Loucy (cell line): ENCODE data around the gene KRT33B.

Experiments
- H2AFZ ChIP-seq: fragments of 200-600 bp; sonication (generic); 2 replicates; pipeline ENCODE4 v1.6.0; 2016; ENCODE audit warnings: antibody characterized with exemption, mild to moderate bottlenecking, low read length, moderate library complexity
- H3F3A ChIP-seq: fragments of 200-600 bp; 2 replicates; pipeline ENCODE4 v1.6.0; 2016; ENCODE audit warnings: antibody characterized with exemption, low read depth, mild to moderate bottlenecking
- H3K27me3 ChIP-seq: fragments of 200-600 bp; sonication (generic); 2 replicates; pipeline ENCODE4 v1.6.1; 2014; ENCODE audit warnings: low read length, mild to moderate bottlenecking; ENCODE audit not compliant: insufficient read depth, poor library complexity, severe bottlenecking
- H3K36me3 ChIP-seq: fragments of 200-600 bp; sonication (generic); 2 replicates; pipeline ENCODE4 v1.6.1; 2016; ENCODE audit warnings: low read length; ENCODE audit not compliant: insufficient read depth
- H3K4me1 ChIP-seq: fragments of 200-600 bp; sonication (generic); 2 replicates; pipeline ENCODE4 v1.5.1; 2014; ENCODE audit warnings: low read length, mild to moderate bottlenecking; ENCODE audit not compliant: insufficient read depth, poor library complexity, severe bottlenecking
- H3K4me2 ChIP-seq: fragments of 200-600 bp; sonication (generic); 2 replicates; pipeline ENCODE4 v1.6.0; 2014; ENCODE audit warnings: antibody characterized with exemption, low read length, low read depth, mild to moderate bottlenecking; ENCODE audit not compliant: poor library complexity, severe bottlenecking
- H3K4me3 ChIP-seq: fragments of 200-600 bp; sonication (generic); 2 replicates; pipeline ENCODE4 v1.5.1; 2014; ENCODE audit warnings: low read length, mild to moderate bottlenecking, mixed read lengths; ENCODE audit not compliant: poor library complexity, severe bottlenecking
- H3K79me2 ChIP-seq: fragments of 200-600 bp; sonication (generic); 2 replicates; pipeline ENCODE4 v1.6.1; 2014; ENCODE audit warnings: low read length; ENCODE audit not compliant: insufficient read depth
- H3K9ac ChIP-seq: fragments of 200-600 bp; sonication (generic); 2 replicates; pipeline ENCODE4 v1.6.0; 2014; ENCODE audit warnings: mild to moderate bottlenecking, low read depth, low read length, moderate library complexity; ENCODE audit not compliant: poor library complexity, severe bottlenecking
- H3K9me2 ChIP-seq: fragments of 200-600 bp; sonication (generic); replicated peaks from 2 replicates; pipeline ENCODE4 v1.6.1; 2016; ENCODE audit warnings: low read depth, low read length, mixed read lengths
- H3K9me3 ChIP-seq: fragments of 200-600 bp; sonication (generic); 2 replicates; pipeline ENCODE4 v1.6.1; 2014; ENCODE audit warnings: mild to moderate bottlenecking, antibody characterized with exemption, low read length, low read depth; ENCODE audit not compliant: insufficient read depth
- H4K20me1 ChIP-seq: fragments of 200-600 bp; sonication (generic); 2 replicates; pipeline ENCODE4 v1.6.0; 2014; ENCODE audit warnings: antibody characterized with exemption, low read length, mild to moderate bottlenecking; ENCODE audit not compliant: insufficient read depth, poor library complexity, severe bottlenecking
- CTCF ChIP-seq: fragments of 200-600 bp; sonication (generic); conservative IDR thresholded peaks from 2 replicates; pipeline ENCODE4 v1.5.1; 2014; ENCODE audit warnings: mild to moderate bottlenecking, antibody characterized with exemption, low read length
- EZH2phosphoT487 ChIP-seq: fragments of 200-600 bp; IDR thresholded peaks from 2 replicates; pipeline ENCODE4 v1.6.1; 2018; ENCODE audit warnings: antibody characterized with exemption, mild to moderate bottlenecking, moderate library complexity, borderline replicate concordance

The KRT33B gene

GRCh38 chr17:41393826-41394225, 24.2 kb upstream of the KRT33B start:
- Histone ChIP-seq H3F3A (no peaks in the 10 kb centered on the region), H3K4me2 (no peak overlapping the region), H3K9ac (no peak overlapping the region), H2AFZ (no peak overlapping the region), H3K9me2 (no peaks in the 10 kb centered on the region), H3K9me3 (no peaks in the 10 kb centered on the region), H3K79me2 (no peaks in the 10 kb centered on the region), H3K4me1 (no peaks in the 10 kb centered on the region), H3K36me3 (no peaks in the 10 kb centered on the region), H3K27me3 (no peaks in the 10 kb centered on the region), H3K4me3 (no peak overlapping the region), H4K20me1 (no peaks in the 10 kb centered on the region)
- TF ChIP-seq CTCF (no peak), EZH2phosphoT487 (no peak)

GRCh38 chr17:41393294-41393693, 23.7 kb upstream of the KRT33B start:
- H3K9me2 ChIP-seq: no peaks in the 10 kb centered on the region
- no peak overlapping the region for H3K4me2 ChIP-seq
- H3K4me1 ChIP-seq: no peaks in the 10 kb centered on the region
- H3K9ac ChIP-seq: no peak overlapping the region
- H3K36me3 ChIP-seq: no peaks in the 10 kb centered on the region
- no peaks in the 10 kb centered on the region for H3F3A ChIP-seq
- no peaks in the 10 kb centered on the region for H3K27me3 ChIP-seq
- TF ChIP-seq CTCF (no peak), EZH2phosphoT487 (no peak)
- no peak overlapping the region for H2AFZ ChIP-seq
- H4K20me1 ChIP-seq: no peaks in the 10 kb centered on the region
- no peaks in the 10 kb centered on the region for H3K79me2 ChIP-seq
- no peak overlapping the region for H3K4me3 ChIP-seq
- H3K9me3 ChIP-seq: no peaks in the 10 kb centered on the region

GRCh38 chr17:41392278-41392677, 22.7 kb upstream of the KRT33B start:
- Histone ChIP-seq H2AFZ (no peak overlapping the region), H3K9me3 (no peaks in the 10 kb centered on the region), H3K36me3 (no peaks in the 10 kb centered on the region), H3K4me3 (no peak overlapping the region), H3K9me2 (no peaks in the 10 kb centered on the region), H3K79me2 (no peaks in the 10 kb centered on the region), H3K27me3 (no peaks in the 10 kb centered on the region), H3K4me1 (no peaks in the 10 kb centered on the region), H3K4me2 (no peak overlapping the region), H4K20me1 (no peaks in the 10 kb centered on the region), H3K9ac (no peak overlapping the region), H3F3A (no peaks in the 10 kb centered on the region)
- no peak for TF ChIP-seq CTCF
